HFF-Myc (cell line): Measurements from ENCODE around the gene ZNF322.

Source experiments
- DNase-seq: peaks from one replicate; pipeline ENCODE4 v3.0.0-alpha.2; 2011; ENCODE audit warnings: low read depth; ENCODE audit errors: extremely low read depth
- H3K4me3 ChIP-seq: replicated peaks from 2 replicates; pipeline ENCODE4 v1.5.1; 2011; ENCODE audit warnings: low read depth, mild to moderate bottlenecking, control low read depth, low read length
- CTCF ChIP-seq: IDR thresholded peaks from 2 replicates; pipeline ENCODE4 v1.5.1; 2012; ENCODE audit warnings: mild to moderate bottlenecking, low read depth, low read length, control low read depth; ENCODE audit errors: missing control alignments

ZNF322 gene

GRCh38 chr6:26624557-26624956, 35.0 kb downstream of the ZNF322 start:
- DNase-seq, result no peak
- H3K4me3 ChIP-seq, result no peak overlapping the region
- TF ChIP-seq CTCF, result no peak

GRCh38 chr6:26623339-26623859, 36.1 kb downstream of the ZNF322 start:
- no peak for TF ChIP-seq CTCF
- H3K4me3 ChIP-seq, result no peak overlapping the region
- no peak for DNase-seq

DNA sequence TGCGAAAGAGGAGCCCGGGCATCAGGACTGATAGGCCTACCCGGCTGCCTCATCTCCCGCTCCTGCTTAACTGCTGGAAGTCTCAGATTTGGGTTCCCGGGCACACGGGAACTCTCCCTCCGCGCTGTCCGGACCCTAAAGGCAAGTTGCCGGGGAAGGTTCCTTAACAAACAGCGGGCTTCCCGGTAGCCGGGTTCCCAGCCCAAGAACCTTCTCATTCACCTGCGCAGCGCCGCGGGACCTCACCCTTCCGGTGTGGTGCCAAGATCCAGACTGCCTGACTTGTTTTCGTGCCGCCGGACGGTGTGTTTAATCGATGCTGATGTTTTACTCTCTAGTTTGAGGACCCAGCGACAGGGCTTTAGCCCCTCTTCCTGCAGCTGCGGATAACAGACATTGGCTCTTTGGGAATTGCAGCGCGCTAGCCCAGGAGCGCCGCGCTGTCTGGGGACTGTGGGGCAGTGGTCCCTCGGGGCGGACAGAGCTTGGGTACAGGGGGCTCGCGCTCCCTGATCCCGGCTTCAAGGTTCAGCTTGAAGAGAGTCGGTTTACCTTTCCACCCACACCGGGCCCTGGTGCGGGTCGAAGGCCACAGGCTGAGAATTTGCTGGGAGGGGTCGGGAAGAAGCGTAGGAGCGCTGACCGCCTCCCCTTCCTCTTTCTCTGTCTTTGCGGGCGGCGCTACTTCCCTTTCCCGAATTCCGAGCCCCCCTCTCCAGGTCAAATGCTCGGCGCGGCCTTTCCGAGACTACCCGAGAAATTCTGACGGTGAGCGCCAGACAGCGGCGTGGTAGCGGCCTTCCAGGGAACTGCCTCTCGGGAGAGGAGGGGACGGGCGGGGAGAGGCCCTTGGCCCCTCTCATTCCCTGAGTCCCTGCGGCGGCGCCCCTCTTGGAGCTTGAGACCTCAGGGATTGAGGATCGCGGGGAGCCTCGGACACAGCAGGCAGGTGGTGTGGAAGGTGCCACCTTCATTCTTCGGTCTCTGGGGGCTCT, 45.6 kb downstream of the ZNF322 start:
- H3K4me3 ChIP-seq, result peak overlapping the region; percentile 26
- no peak for TF ChIP-seq CTCF
- DNase-seq, result no peak

GRCh38 chr6:26613201-26613600, 46.3 kb downstream of the ZNF322 start:
- TF ChIP-seq CTCF, result no peak
- DNase-seq, result no peak
- no peak overlapping the region for H3K4me3 ChIP-seq

DNA sequence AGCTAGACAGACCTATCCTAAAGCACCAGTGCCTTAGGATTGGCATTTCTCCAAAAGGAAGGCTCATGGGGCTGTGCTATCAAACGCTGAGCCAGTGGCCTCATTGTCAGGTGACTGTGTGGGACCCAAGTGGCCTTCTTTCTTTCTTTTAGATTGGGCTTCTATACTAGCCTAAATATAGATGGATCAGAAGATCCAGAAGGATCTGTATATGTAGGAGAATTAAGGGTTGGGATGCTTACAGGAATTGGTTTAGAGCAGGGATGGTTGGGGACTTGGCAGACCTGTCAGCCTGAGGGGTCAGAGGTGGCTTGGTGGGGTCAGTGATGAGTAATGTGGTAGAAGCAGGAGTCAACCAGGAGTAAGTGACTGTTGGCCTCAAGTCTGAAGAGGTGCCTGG, 47.9 kb downstream of the ZNF322 start:
- no peak for DNase-seq
- no peak overlapping the region for H3K4me3 ChIP-seq
- no peak for TF ChIP-seq CTCF

GRCh38 chr6:26609463-26609862, 50.1 kb downstream of the ZNF322 start:
- no peak for TF ChIP-seq CTCF
- H3K4me3 ChIP-seq, result no peak overlapping the region
- DNase-seq, result no peak
